Activated CD8-positive, alpha-beta T cell treated with anti-CD3 and anti-CD28 coated beads, Interleukin-2, amount 10 ng/mL, durations not matched to agents 7 days and 5 days (primary cell): Measurements from ENCODE around the gene DNAJC28. TPM values are rescaled to one million over a fixed set of nuclear protein-coding genes. Genes with fewer than 3 reads are reported as not detected.

Source experiments
- ATAC-seq: fragments of 150-1000 bp; cut with Tn5 transposase; one replicate; pipeline ENCODE4 v1.10.0; 2021; ENCODE audit warnings: moderate library complexity
- CTCF ChIA-PET: fragments of 350-600 bp; sonication (Branson Sonifier 250); formaldehyde crosslinking; loops from one replicate; lab custom pipeline; 2021; ENCODE audit warnings: antibody characterized with exemption; lab: Charles Lee
- POLR2A ChIA-PET: fragments of 350-600 bp; sonication (Branson Sonifier 250); formaldehyde crosslinking; loops from one replicate; lab custom pipeline; 2021; ENCODE audit warnings: antibody characterized with exemption; lab: Charles Lee
- DNase-seq: peaks from one replicate; pipeline ENCODE4 v3.0.0-alpha.2; 2020
- H3K27ac Mint-ChIP-seq: one replicate; pipeline ENCODE4 v1.8.0; 2021; ENCODE audit warnings: mild to moderate bottlenecking, mixed read lengths
- H3K27me3 Mint-ChIP-seq: one replicate; pipeline ENCODE4 v1.8.0; 2021; ENCODE audit warnings: low read depth, mixed read lengths
- H3K36me3 Mint-ChIP-seq: one replicate; pipeline ENCODE4 v1.8.0; 2021; ENCODE audit warnings: low read depth, mixed read lengths
- H3K4me1 Mint-ChIP-seq: one replicate; pipeline ENCODE4 v1.8.0; 2021; ENCODE audit warnings: low read depth, mixed read lengths
- H3K4me3 Mint-ChIP-seq: one replicate; pipeline ENCODE4 v1.8.0; 2021; ENCODE audit warnings: mild to moderate bottlenecking, mixed read lengths
- H3K9me3 Mint-ChIP-seq: one replicate; pipeline ENCODE4 v1.8.0; 2022; ENCODE audit warnings: mixed read lengths; ENCODE audit not compliant: insufficient read depth
- total RNA-seq, 2 experiments: library from RNA; stranded (reverse); gene quantifications; one replicate each; pipeline ENCODE4 v1.2.3, GENCODE V29; 2021

Gene DNAJC28
- total RNA-seq, result under 1 TPM; 0.40 to 0.73 TPM

- ATAC-seq, result peak; percentile 99
- Mint-ChIP-seq H3K9me3 (no peaks in the 10 kb centered on the region), H3K36me3 (no peaks in the 10 kb centered on the region), H3K4me1 (peaks cover 10% of the 10 kb centered on the region), H3K27ac (peak within 1 kb of the TSS; percentile 78), H3K4me3 (peak within 1 kb of the TSS; percentile 82), H3K27me3 (peaks cover 3% of the 10 kb centered on the region)
- DNase-seq, result peak; percentile 96
- CTCF ChIA-PET, result interaction anchor here (0.8 to 2.7 kb wide), 7 partner anchors 11 to 856 kb away, joined by 3 to 25 read pairs (median 5); partner anchors contain the start of gene TMEM50B
- POLR2A ChIA-PET, result interaction anchor here (0.8 to 3.3 kb wide), 7 partner anchors 10 to 53 kb away, joined by 3 to 39 read pairs (median 4); partner anchors contain the start of genes GART and TMEM50B
These were observed at the start of gene DNAJC28 for GRCh38 chr21:33491373-33492102. DNAJC28 (minus strand) TSS chr21:33491716; CDS start chr21:33489393, 2,323 bp downstream.

GRCh38 chr21:33541105-33541711, 49.7 kb upstream of the DNAJC28 start:
- Mint-ChIP-seq H3K36me3 (peaks cover 53% of the 10 kb centered on the region), H3K4me3 (peak overlapping the region; percentile 95), H3K27me3 (no peaks in the 10 kb centered on the region), H3K27ac (peak overlapping the region; percentile 99), H3K4me1 (peaks cover 30% of the 10 kb centered on the region), H3K9me3 (no peaks in the 10 kb centered on the region)
- ChIA-PET CTCF (interaction anchor here (0.7 to 1.9 kb wide), 2 partner anchors 47 to 65 kb away, joined by 3 to 9 read pairs; partner anchors contain the start of gene DONSON), POLR2A (interaction anchor here (0.5 to 6.0 kb wide), 7 partner anchors 47 to 274 kb away, joined by 3 to 32 read pairs (median 4); partner anchors contain the start of genes DNAJC28, DONSON and TMEM50B)
- ATAC-seq (no peak), DNase-seq (no peak)

GRCh38 chr21:33540711-33541104, 49.2 kb upstream of the DNAJC28 start:
- ATAC-seq, result no peak
- CTCF ChIA-PET, result interaction anchor here (0.6 to 1.9 kb wide), 3 partner anchors 8 to 786 kb away, joined by 3 to 9 read pairs (median 3); no protein-coding TSS in a partner anchor

GRCh38 chr21:33539616-33540015, 48.1 kb upstream of the DNAJC28 start:
- Mint-ChIP-seq H3K9me3 (no peaks in the 10 kb centered on the region), H3K27me3 (no peaks in the 10 kb centered on the region), H3K36me3 (peaks cover 58% of the 10 kb centered on the region), H3K4me1 (peaks cover 22% of the 10 kb centered on the region), H3K27ac (no peak overlapping the region), H3K4me3 (no peak overlapping the region)
- CTCF ChIA-PET, result interaction anchor here (1.0 to 1.3 kb wide), 2 partner anchors 9 to 178 kb away, joined by 3 to 4 read pairs; no protein-coding TSS in a partner anchor
- ATAC-seq, result no peak
- POLR2A ChIA-PET, result interaction anchor here (6.0 kb wide), 1 partner anchor 60 kb away, joined by 32 read pairs; the partner anchor contains the start of gene TMEM50B
- no peak for DNase-seq

More at GRCh38 chr21:33540711-33541104, 49.2 kb upstream of the DNAJC28 start:
- peak overlapping the region; percentile 95 for H3K4me3 Mint-ChIP-seq
- H3K9me3 Mint-ChIP-seq, result no peaks in the 10 kb centered on the region
- POLR2A ChIA-PET, result interaction anchor here (0.5 to 6.0 kb wide), 3 partner anchors 41 to 179 kb away, joined by 4 to 32 read pairs (median 4); partner anchors contain the start of gene TMEM50B
- no peak for DNase-seq
- peaks cover 52% of the 10 kb centered on the region for H3K36me3 Mint-ChIP-seq
- peaks cover 26% of the 10 kb centered on the region for H3K4me1 Mint-ChIP-seq
- H3K27me3 Mint-ChIP-seq, result no peaks in the 10 kb centered on the region
- H3K27ac Mint-ChIP-seq, result peak overlapping the region; percentile 84

GRCh38 chr21:33537212-33537611, 45.7 kb upstream of the DNAJC28 start:
- Mint-ChIP-seq H3K36me3 (peaks cover 66% of the 10 kb centered on the region), H3K27ac (no peak overlapping the region)
- CTCF ChIA-PET, result interaction anchor here (0.8 to 1.1 kb wide), 2 partner anchors 17 to 40 kb away, joined by 3 read pairs; no protein-coding TSS in a partner anchor

GRCh38 chr21:33531007-33531406, 39.5 kb upstream of the DNAJC28 start:
- ATAC-seq (no peak), DNase-seq (no peak)
- Mint-ChIP-seq H3K4me3 (no peak overlapping the region), H3K36me3 (peaks cover 71% of the 10 kb centered on the region), H3K9me3 (no peaks in the 10 kb centered on the region), H3K27me3 (no peaks in the 10 kb centered on the region), H3K27ac (no peak overlapping the region), H3K4me1 (peaks cover 2% of the 10 kb centered on the region)
- POLR2A ChIA-PET, result interaction anchor here (1.3 kb wide), 1 partner anchor 12 kb away, joined by 5 read pairs; the partner anchor contains the start of gene SON
- CTCF ChIA-PET, result no interaction called here

More at GRCh38 chr21:33537212-33537611, 45.7 kb upstream of the DNAJC28 start:
- H3K4me3 Mint-ChIP-seq, result no peak overlapping the region
- ATAC-seq (no peak), DNase-seq (no peak)
- no peaks in the 10 kb centered on the region for H3K9me3 Mint-ChIP-seq
- no peaks in the 10 kb centered on the region for H3K27me3 Mint-ChIP-seq
- POLR2A ChIA-PET, result interaction anchor here (0.7 kb wide), 1 partner anchor 212 kb away, joined by 3 read pairs; the partner anchor contains the start of gene IFNAR1
- peaks cover 24% of the 10 kb centered on the region for H3K4me1 Mint-ChIP-seq

- POLR2A ChIA-PET, result interaction anchor here (1.2 kb wide), 1 partner anchor 8 kb away, joined by 3 read pairs; no protein-coding TSS in a partner anchor
These were observed 31.4 kb upstream of the DNAJC28 start for GRCh38 chr21:33522953-33523349.

GRCh38 chr21:33522297-33522952, 30.9 kb upstream of the DNAJC28 start:
- Mint-ChIP-seq H3K4me1 (no peaks in the 10 kb centered on the region), H3K36me3 (peaks cover 50% of the 10 kb centered on the region), H3K9me3 (no peaks in the 10 kb centered on the region), H3K27me3 (no peaks in the 10 kb centered on the region), H3K27ac (no peak overlapping the region), H3K4me3 (no peak overlapping the region)
- no peak for DNase-seq
- no peak for ATAC-seq
- CTCF ChIA-PET, result no interaction called here
- POLR2A ChIA-PET, result interaction anchor here (1.2 kb wide), 1 partner anchor 8 kb away, joined by 3 read pairs; no protein-coding TSS in a partner anchor

More at GRCh38 chr21:33522953-33523349, 31.4 kb upstream of the DNAJC28 start:
- H3K9me3 Mint-ChIP-seq, result no peaks in the 10 kb centered on the region
- DNase-seq (no peak), ATAC-seq (no peak)
- no peak overlapping the region for H3K4me3 Mint-ChIP-seq
- peaks cover 52% of the 10 kb centered on the region for H3K36me3 Mint-ChIP-seq
- no peaks in the 10 kb centered on the region for H3K27me3 Mint-ChIP-seq
- CTCF ChIA-PET, result no interaction called here
- H3K27ac Mint-ChIP-seq, result no peak overlapping the region
- no peaks in the 10 kb centered on the region for H3K4me1 Mint-ChIP-seq

- no peak for ATAC-seq
- Mint-ChIP-seq H3K36me3 (peaks cover 59% of the 10 kb centered on the region), H3K4me1 (peaks cover 15% of the 10 kb centered on the region), H3K27ac (no peak overlapping the region), H3K27me3 (no peaks in the 10 kb centered on the region), H3K9me3 (no peaks in the 10 kb centered on the region), H3K4me3 (no peak overlapping the region)
- CTCF ChIA-PET, result no interaction called here
- POLR2A ChIA-PET, result interaction anchor here (0.6 kb wide), 1 partner anchor 12 kb away, joined by 3 read pairs; no protein-coding TSS in a partner anchor
- no peak for DNase-seq
These were observed 27.4 kb upstream of the DNAJC28 start for GRCh38 chr21:33518899-33519298.

- H3K27ac Mint-ChIP-seq, result peak overlapping the region; percentile 56
- ATAC-seq (peak; percentile 53), DNase-seq (no peak)
- no peaks in the 10 kb centered on the region for H3K27me3 Mint-ChIP-seq
- CTCF ChIA-PET, result interaction anchor here (1.0 to 2.0 kb wide), 4 partner anchors 9 to 153 kb away, joined by 3 to 5 read pairs (median 4); partner anchors contain the start of gene TMEM50B
- peaks cover 16% of the 10 kb centered on the region for H3K4me1 Mint-ChIP-seq
- POLR2A ChIA-PET, result interaction anchor here (0.8 to 1.3 kb wide), 2 partner anchors 9 to 29 kb away, joined by 3 read pairs; no protein-coding TSS in a partner anchor
- H3K36me3 Mint-ChIP-seq, result peaks cover 68% of the 10 kb centered on the region
- no peak overlapping the region for H3K4me3 Mint-ChIP-seq
- H3K9me3 Mint-ChIP-seq, result no peaks in the 10 kb centered on the region
These were observed 22.7 kb upstream of the DNAJC28 start for GRCh38 chr21:33514229-33514628.
